Measurements from ENCODE around the gene STARD5. TPM values are rescaled to one million over a fixed set of nuclear protein-coding genes. Genes with fewer than 3 reads are reported as not detected.

STARD5 gene
- polyA plus RNA-seq, 4 donors, result 2.9 to 4.6 (median 4.3) TPM

- DNase-seq (ENCODE audit: low read depth in 4 of 4, low spot score in 3 of 4), result no peak
Observed at GRCh38 chr15:81296186-81296585, 27.8 kb downstream of the STARD5 start.

GRCh38 chr15:81295486-81296121, 28.3 kb downstream of the STARD5 start:
- DNase-seq (ENCODE audit: low read depth in 4 of 4, low spot score in 3 of 4), result no peak

- DNase-seq (ENCODE audit: low read depth in 4 of 4, low spot score in 3 of 4), result no peak
Observed at GRCh38 chr15:81294516-81294880, 29.4 kb downstream of the STARD5 start.

- no peak for DNase-seq (ENCODE audit: low read depth in 4 of 4, low spot score in 3 of 4)
Observed at GRCh38 chr15:81293728-81294515, 30.0 kb downstream of the STARD5 start.

GRCh38 chr15:81292523-81293001, 31.4 kb downstream of the STARD5 start:
- no peak for DNase-seq (ENCODE audit: low read depth in 4 of 4, low spot score in 3 of 4)

- DNase-seq (ENCODE audit: low read depth in 4 of 4, low spot score in 3 of 4), result no peak
Observed at GRCh38 chr15:81291916-81292522, 31.9 kb downstream of the STARD5 start.

- DNase-seq (ENCODE audit: low read depth in 4 of 4, low spot score in 3 of 4), result no peak
Observed at GRCh38 chr15:81289910-81290309, 34.0 kb downstream of the STARD5 start.

GRCh38 chr15:81288616-81289015, 35.3 kb downstream of the STARD5 start:
- no peak for DNase-seq (ENCODE audit: low read depth in 4 of 4, low spot score in 3 of 4)

GRCh38 chr15:81288040-81288439, 35.9 kb downstream of the STARD5 start:
- DNase-seq (ENCODE audit: low read depth in 4 of 4, low spot score in 3 of 4), result no peak

- DNase-seq (ENCODE audit: low read depth in 4 of 4, low spot score in 3 of 4), result no peak
Observed at GRCh38 chr15:81286621-81287121, 37.3 kb downstream of the STARD5 start.

GRCh38 chr15:81285461-81285860, 38.5 kb downstream of the STARD5 start:
- DNase-seq (ENCODE audit: low read depth in 4 of 4, low spot score in 3 of 4), result no peak

- no peak for DNase-seq (ENCODE audit: low read depth in 4 of 4, low spot score in 3 of 4)
Observed at GRCh38 chr15:81284256-81285031, 39.5 kb downstream of the STARD5 start.

GRCh38 chr15:81282911-81283310, 41.0 kb downstream of the STARD5 start:
- no peak for DNase-seq (ENCODE audit: low read depth in 4 of 4, low spot score in 3 of 4)

- no peak for DNase-seq (ENCODE audit: low read depth in 4 of 4, low spot score in 3 of 4)
Observed at GRCh38 chr15:81282606-81282895, 41.4 kb downstream of the STARD5 start.

- DNase-seq (ENCODE audit: low read depth in 4 of 4, low spot score in 3 of 4), result no peak
Observed at GRCh38 chr15:81281766-81282605, 42.0 kb downstream of the STARD5 start.

GRCh38 chr15:81281456-81281735, 42.5 kb downstream of the STARD5 start:
- no peak for DNase-seq (ENCODE audit: low read depth in 4 of 4, low spot score in 3 of 4)

GRCh38 chr15:81280696-81281455, 43.1 kb downstream of the STARD5 start:
- no peak for DNase-seq (ENCODE audit: low read depth in 4 of 4, low spot score in 3 of 4)

- DNase-seq (ENCODE audit: low read depth in 4 of 4, low spot score in 3 of 4), result no peak
Observed at GRCh38 chr15:81279621-81280485, 44.1 kb downstream of the STARD5 start.

All from left renal pelvis (tissue), 4 donors.